Peyer's patch (tissue), 4 donors: ENCODE results near the gene IFT122.

ENCODE experiments used
- POLR2A ChIP-seq, 2 donors: fragments of 450-650 bp; IDR thresholded peaks; one replicate each; pipeline ENCODE4 v1.5.1; 2017; ENCODE audit warnings: antibody characterized with exemption in 2 of 2, mild to moderate bottlenecking in 2 of 2, moderate library complexity in 2 of 2
- TF ChIP-seq, protein P1 (sequence below), 6 experiments: fragments of 450-650 bp in 4 of 6; fragments of 200-600 bp in 2 of 6; sonication (generic) in 1 of 6; IDR thresholded peaks; one replicate each; pipeline ENCODE4 v1.5.1; 2017 to 2019; ENCODE audit warnings: antibody characterized with exemption in 6 of 6, mild to moderate bottlenecking in 3 of 6, moderate library complexity in 1 of 6

DNA sequence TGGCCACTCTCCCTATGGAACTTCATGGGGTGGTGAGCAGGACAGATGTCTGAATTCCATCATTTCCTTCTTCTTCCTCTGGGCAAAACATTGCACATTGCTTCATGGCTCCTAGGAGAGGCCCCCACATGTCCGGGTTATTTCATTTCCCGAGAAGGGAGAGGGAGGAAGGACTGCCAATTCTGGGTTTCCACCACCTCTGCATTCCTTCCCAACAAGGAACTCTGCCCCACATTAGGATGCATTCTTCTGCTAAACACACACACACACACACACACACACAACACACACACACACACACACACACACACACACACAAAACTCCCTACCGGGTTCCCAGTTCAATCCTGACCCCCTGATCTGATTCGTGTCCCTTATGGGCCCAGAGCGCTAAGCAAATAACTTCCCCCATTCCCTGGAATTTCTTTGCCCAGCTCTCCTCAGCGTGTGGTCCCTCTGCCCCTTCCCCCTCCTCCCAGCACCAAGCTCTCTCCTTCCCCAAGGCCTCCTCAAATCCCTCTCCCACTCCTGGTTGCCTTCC lies 90.3 kb downstream of the IFT122 start:
- TF ChIP-seq POLR2A (IDR thresholded peaks at IDR 0.05), result no peak
- TF ChIP-seq, protein P1, sequence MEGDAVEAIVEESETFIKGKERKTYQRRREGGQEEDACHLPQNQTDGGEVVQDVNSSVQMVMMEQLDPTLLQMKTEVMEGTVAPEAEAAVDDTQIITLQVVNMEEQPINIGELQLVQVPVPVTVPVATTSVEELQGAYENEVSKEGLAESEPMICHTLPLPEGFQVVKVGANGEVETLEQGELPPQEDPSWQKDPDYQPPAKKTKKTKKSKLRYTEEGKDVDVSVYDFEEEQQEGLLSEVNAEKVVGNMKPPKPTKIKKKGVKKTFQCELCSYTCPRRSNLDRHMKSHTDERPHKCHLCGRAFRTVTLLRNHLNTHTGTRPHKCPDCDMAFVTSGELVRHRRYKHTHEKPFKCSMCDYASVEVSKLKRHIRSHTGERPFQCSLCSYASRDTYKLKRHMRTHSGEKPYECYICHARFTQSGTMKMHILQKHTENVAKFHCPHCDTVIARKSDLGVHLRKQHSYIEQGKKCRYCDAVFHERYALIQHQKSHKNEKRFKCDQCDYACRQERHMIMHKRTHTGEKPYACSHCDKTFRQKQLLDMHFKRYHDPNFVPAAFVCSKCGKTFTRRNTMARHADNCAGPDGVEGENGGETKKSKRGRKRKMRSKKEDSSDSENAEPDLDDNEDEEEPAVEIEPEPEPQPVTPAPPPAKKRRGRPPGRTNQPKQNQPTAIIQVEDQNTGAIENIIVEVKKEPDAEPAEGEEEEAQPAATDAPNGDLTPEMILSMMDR (IDR thresholded peaks at IDR 0.05), result no peak
